Thyroid gland (tissue), 4 donors: ENCODE measurements around the gene MACROD1.

ENCODE experiments used
- CTCF ChIP-seq, 6 experiments: fragments of 200-600 bp in 3 of 6; fragments of 450-650 bp in 3 of 6; sonication (generic) in 3 of 6; IDR thresholded peaks; one replicate each; pipeline ENCODE4 v1.5.1; 2016 to 2019; ENCODE audit warnings: antibody characterized with exemption in 6 of 6, mild to moderate bottlenecking in 2 of 6, inconsistent platforms in 1 of 6, moderate library complexity in 1 of 6
- POLR2A ChIP-seq, 2 donors: fragments of 450-650 bp; IDR thresholded peaks; one replicate each; pipeline ENCODE4 v1.6.1; 2017; ENCODE audit warnings: antibody characterized with exemption in 2 of 2, mild to moderate bottlenecking in 2 of 2, moderate library complexity in 1 of 2

DNA sequence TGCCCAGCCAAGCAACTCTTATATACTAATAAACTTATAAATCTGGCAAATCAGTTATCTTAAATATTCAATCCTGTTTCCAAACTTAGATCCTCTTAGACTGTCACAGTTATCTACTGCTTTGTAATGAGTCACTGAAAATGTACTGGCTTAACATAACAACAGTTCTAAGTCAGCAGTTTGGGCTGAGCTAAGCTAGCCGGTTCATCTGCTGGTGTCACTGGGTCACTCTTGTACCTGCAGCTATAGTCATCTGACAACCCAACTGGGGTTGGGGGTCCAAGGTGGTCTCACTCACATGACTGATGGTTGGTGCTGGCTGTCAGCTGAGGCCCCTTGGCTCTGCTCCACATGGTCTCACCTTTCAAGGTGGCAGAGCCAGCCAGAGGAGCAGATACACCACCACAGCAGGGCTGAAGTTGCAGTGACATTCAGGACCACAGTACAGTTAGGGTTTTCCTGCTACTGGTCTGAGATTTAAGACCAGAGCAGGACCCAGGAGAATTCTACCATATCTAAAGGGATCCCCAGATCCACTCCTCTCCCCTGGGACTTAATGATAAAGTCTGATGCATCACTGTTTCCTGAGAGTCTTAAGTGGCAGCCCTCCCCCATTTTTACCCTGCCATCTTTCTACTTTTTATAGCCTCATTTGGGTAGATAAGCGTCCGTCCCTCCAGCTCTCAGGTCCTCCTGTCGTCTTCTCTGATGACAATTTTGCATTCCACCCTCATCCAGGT is 7.9 kb upstream of the MACROD1 start:
- TF ChIP-seq CTCF (IDR thresholded peaks at IDR 0.05), result no peak
- TF ChIP-seq POLR2A (IDR thresholded peaks at IDR 0.05), result no peak
